ENCODE data around the gene DPP3. TPM values are rescaled to one million over a fixed set of nuclear protein-coding genes. Genes with fewer than 3 reads are reported as not detected.

The DPP3 gene
- total and polyA plus RNA-seq, 4 donors, result 10.9 to 41.0 (median 27.3) TPM

DNA sequence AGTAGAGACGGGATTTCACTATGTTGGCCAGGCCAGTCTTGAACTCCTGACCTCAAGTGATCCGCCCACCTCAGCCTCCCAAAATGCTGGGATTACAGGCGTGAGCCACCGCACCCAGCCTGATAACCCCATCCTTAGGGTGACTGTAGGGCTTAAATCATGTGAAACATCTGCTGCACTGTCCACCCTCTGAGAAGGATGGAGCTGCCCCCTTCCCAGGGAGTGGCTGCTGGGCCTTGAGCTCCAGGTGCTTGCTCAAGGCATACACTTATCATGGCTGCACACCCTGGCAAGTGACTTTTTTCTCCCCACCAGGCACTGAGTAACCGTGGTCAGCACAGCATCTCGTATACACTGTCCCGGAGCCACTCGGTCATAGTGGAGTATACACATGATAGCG is 8.2 kb upstream of the DPP3 start:
- Histone ChIP-seq H3K27ac (ENCODE audit: low read depth in 1 of 2, low read length in 2 of 2) (no peak overlapping the region), H3K36me3 (ENCODE audit: control insufficient read depth in 4 of 4, insufficient read depth in 3 of 4, low read depth in 1 of 4, low read length in 3 of 4) (peaks cover 0 to 8% (median 0%) of the 10 kb centered on the region in 4 donors), H3K4me1 (ENCODE audit: control insufficient read depth in 4 of 4, insufficient read depth in 4 of 4, low read length in 3 of 4) (peaks cover 2 to 10% (median 8%) of the 10 kb centered on the region in 4 donors), H3K9me3 (ENCODE audit: control insufficient read depth in 4 of 4, low read length in 3 of 4) (no peaks in the 10 kb centered on the region), H3K27me3 (ENCODE audit: control insufficient read depth in 4 of 4, insufficient read depth in 4 of 4, low read length in 3 of 4) (no peaks in the 10 kb centered on the region), H3K4me3 (ENCODE audit: low read depth in 1 of 3, low read length in 3 of 3) (no peak overlapping the region), H3K9ac (ENCODE audit: low read depth in 1 of 2, low read length in 2 of 2) (no peak overlapping the region)
- DNase-seq (ENCODE audit: low spot score), result no peak
- WGBS, result 96% methylated on average over 9 of the region's 9 CpGs
- TF ChIP-seq, protein P1, sequence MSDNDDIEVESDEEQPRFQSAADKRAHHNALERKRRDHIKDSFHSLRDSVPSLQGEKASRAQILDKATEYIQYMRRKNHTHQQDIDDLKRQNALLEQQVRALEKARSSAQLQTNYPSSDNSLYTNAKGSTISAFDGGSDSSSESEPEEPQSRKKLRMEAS (IDR thresholded peaks at IDR 0.05), result no peak
- TF ChIP-seq HNF4G (IDR thresholded peaks at IDR 0.05) (no peak), FOXA1 (IDR thresholded peaks at IDR 0.05) (no peak), NR2F2 (IDR thresholded peaks at IDR 0.05) (no peak), TAF1 (conservative IDR thresholded peaks at IDR 0.05) (no peak), RXRA (IDR thresholded peaks at IDR 0.05) (no peak), HNF4A (conservative IDR thresholded peaks at IDR 0.05) (no peak), GABPA (IDR thresholded peaks at IDR 0.05 in 1 of 2, conservative IDR thresholded peaks at IDR 0.05 in 1 of 2) (no peak)
- TF ChIP-seq, protein P2, sequence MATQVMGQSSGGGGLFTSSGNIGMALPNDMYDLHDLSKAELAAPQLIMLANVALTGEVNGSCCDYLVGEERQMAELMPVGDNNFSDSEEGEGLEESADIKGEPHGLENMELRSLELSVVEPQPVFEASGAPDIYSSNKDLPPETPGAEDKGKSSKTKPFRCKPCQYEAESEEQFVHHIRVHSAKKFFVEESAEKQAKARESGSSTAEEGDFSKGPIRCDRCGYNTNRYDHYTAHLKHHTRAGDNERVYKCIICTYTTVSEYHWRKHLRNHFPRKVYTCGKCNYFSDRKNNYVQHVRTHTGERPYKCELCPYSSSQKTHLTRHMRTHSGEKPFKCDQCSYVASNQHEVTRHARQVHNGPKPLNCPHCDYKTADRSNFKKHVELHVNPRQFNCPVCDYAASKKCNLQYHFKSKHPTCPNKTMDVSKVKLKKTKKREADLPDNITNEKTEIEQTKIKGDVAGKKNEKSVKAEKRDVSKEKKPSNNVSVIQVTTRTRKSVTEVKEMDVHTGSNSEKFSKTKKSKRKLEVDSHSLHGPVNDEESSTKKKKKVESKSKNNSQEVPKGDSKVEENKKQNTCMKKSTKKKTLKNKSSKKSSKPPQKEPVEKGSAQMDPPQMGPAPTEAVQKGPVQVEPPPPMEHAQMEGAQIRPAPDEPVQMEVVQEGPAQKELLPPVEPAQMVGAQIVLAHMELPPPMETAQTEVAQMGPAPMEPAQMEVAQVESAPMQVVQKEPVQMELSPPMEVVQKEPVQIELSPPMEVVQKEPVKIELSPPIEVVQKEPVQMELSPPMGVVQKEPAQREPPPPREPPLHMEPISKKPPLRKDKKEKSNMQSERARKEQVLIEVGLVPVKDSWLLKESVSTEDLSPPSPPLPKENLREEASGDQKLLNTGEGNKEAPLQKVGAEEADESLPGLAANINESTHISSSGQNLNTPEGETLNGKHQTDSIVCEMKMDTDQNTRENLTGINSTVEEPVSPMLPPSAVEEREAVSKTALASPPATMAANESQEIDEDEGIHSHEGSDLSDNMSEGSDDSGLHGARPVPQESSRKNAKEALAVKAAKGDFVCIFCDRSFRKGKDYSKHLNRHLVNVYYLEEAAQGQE (IDR thresholded peaks at IDR 0.05), result no peak
- TF ChIP-seq, protein P3, sequence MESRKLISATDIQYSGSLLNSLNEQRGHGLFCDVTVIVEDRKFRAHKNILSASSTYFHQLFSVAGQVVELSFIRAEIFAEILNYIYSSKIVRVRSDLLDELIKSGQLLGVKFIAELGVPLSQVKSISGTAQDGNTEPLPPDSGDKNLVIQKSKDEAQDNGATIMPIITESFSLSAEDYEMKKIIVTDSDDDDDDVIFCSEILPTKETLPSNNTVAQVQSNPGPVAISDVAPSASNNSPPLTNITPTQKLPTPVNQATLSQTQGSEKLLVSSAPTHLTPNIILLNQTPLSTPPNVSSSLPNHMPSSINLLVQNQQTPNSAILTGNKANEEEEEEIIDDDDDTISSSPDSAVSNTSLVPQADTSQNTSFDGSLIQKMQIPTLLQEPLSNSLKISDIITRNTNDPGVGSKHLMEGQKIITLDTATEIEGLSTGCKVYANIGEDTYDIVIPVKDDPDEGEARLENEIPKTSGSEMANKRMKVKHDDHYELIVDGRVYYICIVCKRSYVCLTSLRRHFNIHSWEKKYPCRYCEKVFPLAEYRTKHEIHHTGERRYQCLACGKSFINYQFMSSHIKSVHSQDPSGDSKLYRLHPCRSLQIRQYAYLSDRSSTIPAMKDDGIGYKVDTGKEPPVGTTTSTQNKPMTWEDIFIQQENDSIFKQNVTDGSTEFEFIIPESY (IDR thresholded peaks at IDR 0.05), result no peak

- no peak for DNase-seq (ENCODE audit: low spot score)
- H3K9ac ChIP-seq (ENCODE audit: low read depth in 1 of 2, low read length in 2 of 2), result no peak overlapping the region
- H3K4me1 ChIP-seq (ENCODE audit: control insufficient read depth in 4 of 4, insufficient read depth in 4 of 4, low read length in 3 of 4), result no peaks in the 10 kb centered on the region
- peaks cover 0 to 8% (median 0%) of the 10 kb centered on the region in 4 donors for H3K36me3 ChIP-seq (ENCODE audit: control insufficient read depth in 4 of 4, insufficient read depth in 3 of 4, low read depth in 1 of 4, low read length in 3 of 4)
- H3K4me3 ChIP-seq (ENCODE audit: low read depth in 1 of 3, low read length in 3 of 3), result no peak overlapping the region
- TF ChIP-seq HNF4G (IDR thresholded peaks at IDR 0.05) (no peak), GABPA (IDR thresholded peaks at IDR 0.05 in 1 of 2, conservative IDR thresholded peaks at IDR 0.05 in 1 of 2) (no peak), HNF4A (conservative IDR thresholded peaks at IDR 0.05) (no peak), TAF1 (conservative IDR thresholded peaks at IDR 0.05) (no peak)
- TF ChIP-seq, protein P4, sequence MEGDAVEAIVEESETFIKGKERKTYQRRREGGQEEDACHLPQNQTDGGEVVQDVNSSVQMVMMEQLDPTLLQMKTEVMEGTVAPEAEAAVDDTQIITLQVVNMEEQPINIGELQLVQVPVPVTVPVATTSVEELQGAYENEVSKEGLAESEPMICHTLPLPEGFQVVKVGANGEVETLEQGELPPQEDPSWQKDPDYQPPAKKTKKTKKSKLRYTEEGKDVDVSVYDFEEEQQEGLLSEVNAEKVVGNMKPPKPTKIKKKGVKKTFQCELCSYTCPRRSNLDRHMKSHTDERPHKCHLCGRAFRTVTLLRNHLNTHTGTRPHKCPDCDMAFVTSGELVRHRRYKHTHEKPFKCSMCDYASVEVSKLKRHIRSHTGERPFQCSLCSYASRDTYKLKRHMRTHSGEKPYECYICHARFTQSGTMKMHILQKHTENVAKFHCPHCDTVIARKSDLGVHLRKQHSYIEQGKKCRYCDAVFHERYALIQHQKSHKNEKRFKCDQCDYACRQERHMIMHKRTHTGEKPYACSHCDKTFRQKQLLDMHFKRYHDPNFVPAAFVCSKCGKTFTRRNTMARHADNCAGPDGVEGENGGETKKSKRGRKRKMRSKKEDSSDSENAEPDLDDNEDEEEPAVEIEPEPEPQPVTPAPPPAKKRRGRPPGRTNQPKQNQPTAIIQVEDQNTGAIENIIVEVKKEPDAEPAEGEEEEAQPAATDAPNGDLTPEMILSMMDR (IDR thresholded peaks at IDR 0.05; ENCODE audit: low read depth, low read length, missing input control), result no peak
- no peaks in the 10 kb centered on the region for H3K9me3 ChIP-seq (ENCODE audit: control insufficient read depth in 4 of 4, low read length in 3 of 4)
- H3K27me3 ChIP-seq (ENCODE audit: control insufficient read depth in 4 of 4, insufficient read depth in 4 of 4, low read length in 3 of 4), result no peaks in the 10 kb centered on the region
- 97% methylated on average over 11 of the region's 11 CpGs for WGBS
- H3K27ac ChIP-seq (ENCODE audit: low read depth in 1 of 2, low read length in 2 of 2), result no peak overlapping the region
Measured at GRCh38 chr11:66473167-66473566, 7.1 kb upstream of the DPP3 start.
